H9 (cell line): ENCODE measurements around the gene RET. TPM values are rescaled to one million over a fixed set of nuclear protein-coding genes. Genes with fewer than 3 reads are reported as not detected.

Experiments
- DNase-seq: peaks from one replicate; pipeline ENCODE4 v3.0.0-alpha.2; 2017
- H2AFZ ChIP-seq: one replicate; pipeline ENCODE4 v1.6.1; 2013; ENCODE audit warnings: mild to moderate bottlenecking, low read length, control low read depth, moderate library complexity
- H2AK5ac ChIP-seq: 2 replicates; pipeline ENCODE4 v1.6.1; 2013; ENCODE audit warnings: low read length, control low read depth, mixed read lengths; ENCODE audit not compliant: insufficient read length
- H2BK120ac ChIP-seq: one replicate; pipeline ENCODE4 v1.6.1; 2013; ENCODE audit warnings: low read depth, mild to moderate bottlenecking, low read length, control low read depth, inconsistent platforms; ENCODE audit not compliant: poor library complexity, severe bottlenecking
- H2BK12ac ChIP-seq: 2 replicates; pipeline ENCODE4 v1.6.1; 2013; ENCODE audit warnings: low read length, control low read depth, mixed read lengths, low read depth; ENCODE audit not compliant: insufficient read length
- H2BK15ac ChIP-seq: 2 replicates; pipeline ENCODE4 v1.6.1; 2013; ENCODE audit warnings: low read depth, low read length, control low read depth
- H2BK20ac ChIP-seq: one replicate; pipeline ENCODE4 v1.6.1; 2013; ENCODE audit warnings: low read depth, mild to moderate bottlenecking, low read length, control low read depth, inconsistent platforms; ENCODE audit not compliant: poor library complexity, severe bottlenecking
- H2BK5ac ChIP-seq: 2 replicates; pipeline ENCODE4 v1.6.1; 2013; ENCODE audit warnings: low read length, control low read depth, mixed read lengths; ENCODE audit not compliant: insufficient read length
- H3K14ac ChIP-seq: 2 replicates; pipeline ENCODE4 v1.6.1; 2013; ENCODE audit warnings: low read length, control low read depth; ENCODE audit not compliant: insufficient read depth
- H3K18ac ChIP-seq: 2 replicates; pipeline ENCODE4 v1.6.1; 2013; ENCODE audit warnings: low read depth, mild to moderate bottlenecking, mixed read lengths, low read length, control low read depth; ENCODE audit not compliant: insufficient read length
- H3K23ac ChIP-seq: 2 replicates; pipeline ENCODE4 v1.6.1; 2013; ENCODE audit warnings: low read length, control low read depth, mixed read lengths, low read depth; ENCODE audit not compliant: insufficient read length
- H3K23me2 ChIP-seq: 2 replicates; pipeline ENCODE4 v1.6.1; 2013; ENCODE audit warnings: low read depth, mild to moderate bottlenecking, mixed read lengths, low read length, control low read depth; ENCODE audit not compliant: insufficient read length, poor library complexity, severe bottlenecking
- H3K27ac ChIP-seq: 2 replicates; pipeline ENCODE4 v1.5.1; 2013; ENCODE audit warnings: low read length, control low read depth, mixed read lengths, low read depth; ENCODE audit not compliant: insufficient read length
- H3K27me3 ChIP-seq: 2 replicates; pipeline ENCODE4 v1.6.1; 2013; ENCODE audit warnings: low read length, control low read depth, inconsistent platforms; ENCODE audit not compliant: insufficient read depth
- H3K4ac ChIP-seq: 2 replicates; pipeline ENCODE4 v1.6.1; 2013; ENCODE audit warnings: low read depth, mild to moderate bottlenecking, control low read depth, inconsistent platforms, low read length, moderate library complexity
- H3K4me1 ChIP-seq: 2 replicates; pipeline ENCODE4 v1.6.1; 2013; ENCODE audit warnings: low read length, control low read depth, inconsistent platforms; ENCODE audit not compliant: insufficient read depth
- H3K4me2 ChIP-seq: 2 replicates; pipeline ENCODE4 v1.6.1; 2013; ENCODE audit warnings: low read length, control low read depth, mixed read lengths; ENCODE audit not compliant: insufficient read length, insufficient read depth
- H3K56ac ChIP-seq: 2 replicates; pipeline ENCODE4 v1.6.1; 2013; ENCODE audit warnings: low read depth, mild to moderate bottlenecking, mixed read lengths, low read length, control low read depth; ENCODE audit not compliant: insufficient read length
- H3K79me1 ChIP-seq: 2 replicates; pipeline ENCODE4 v1.6.1; 2013; ENCODE audit warnings: low read depth, mild to moderate bottlenecking, moderate library complexity, low read length, control low read depth, inconsistent platforms; ENCODE audit not compliant: insufficient read depth, poor library complexity, severe bottlenecking
- H3K79me2 ChIP-seq: 2 replicates; pipeline ENCODE4 v1.6.1; 2013; ENCODE audit warnings: low read length, control low read depth, inconsistent platforms; ENCODE audit not compliant: insufficient read depth
- H3K9ac ChIP-seq: 2 replicates; pipeline ENCODE4 v1.6.1; 2013; ENCODE audit warnings: low read length, control low read depth, mixed read lengths; ENCODE audit not compliant: insufficient read length; ENCODE audit errors: extremely low read depth
- H3K9me3 ChIP-seq: one replicate; pipeline ENCODE4 v1.6.1; 2013; ENCODE audit warnings: low read depth, low read length, inconsistent platforms; ENCODE audit not compliant: control insufficient read depth
- H3T11ph ChIP-seq: one replicate; pipeline ENCODE4 v1.6.1; 2013; ENCODE audit warnings: mild to moderate bottlenecking, low read length, control low read depth, inconsistent platforms
- H4K20me1 ChIP-seq: one replicate; pipeline ENCODE4 v1.6.1; 2013; ENCODE audit not compliant: control insufficient read depth, insufficient read length, insufficient read depth
- H4K5ac ChIP-seq: 2 replicates; pipeline ENCODE4 v1.6.1; 2013; ENCODE audit warnings: low read depth, mild to moderate bottlenecking, mixed read lengths, low read length, control low read depth; ENCODE audit not compliant: insufficient read length
- H4K8ac ChIP-seq: replicated peaks from 2 replicates; pipeline ENCODE4 v1.6.1; 2013; ENCODE audit warnings: low read length, control low read depth, mixed read lengths, low read depth; ENCODE audit not compliant: insufficient read length
- H4K91ac ChIP-seq: 2 replicates; pipeline ENCODE4 v1.6.1; 2013; ENCODE audit warnings: low read depth, mild to moderate bottlenecking, moderate library complexity, mixed read lengths, low read length, control low read depth; ENCODE audit not compliant: insufficient read length
- H3K27ac Mint-ChIP-seq, 3 experiments: 2 replicates in 2 of 3; 3 replicates in 1 of 3; pipeline ENCODE4 v1.8.0; 2020 to 2021; ENCODE audit warnings: mixed read lengths in 3 of 3, mild to moderate bottlenecking in 1 of 3, moderate library complexity in 1 of 3
- H3K27me3 Mint-ChIP-seq: 2 replicates; pipeline ENCODE4 v1.8.0; 2021; ENCODE audit warnings: low read depth, mild to moderate bottlenecking, moderate library complexity, mixed read lengths
- H3K36me3 Mint-ChIP-seq, 3 experiments: 2 replicates in 2 of 3; 3 replicates in 1 of 3; pipeline ENCODE4 v1.8.0; 2020 to 2021; ENCODE audit warnings: low read depth in 3 of 3, mixed read lengths in 3 of 3; ENCODE audit not compliant: insufficient read depth in 1 of 3
- H3K4me1 Mint-ChIP-seq, 2 experiments: 2 replicates each; pipeline ENCODE4 v1.8.0; 2020; ENCODE audit warnings: mixed read lengths in 2 of 2
- H3K4me3 Mint-ChIP-seq, 2 experiments: 2 replicates in 1 of 2; 3 replicates in 1 of 2; pipeline ENCODE4 v1.8.0; 2020 to 2021; ENCODE audit warnings: mild to moderate bottlenecking in 2 of 2, mixed read lengths in 2 of 2, moderate library complexity in 1 of 2
- H3K9me3 Mint-ChIP-seq, 2 experiments: 2 replicates in 1 of 2; 3 replicates in 1 of 2; pipeline ENCODE4 v1.8.0; 2020; ENCODE audit warnings: mild to moderate bottlenecking in 2 of 2, mixed read lengths in 2 of 2, moderate library complexity in 1 of 2
- WGBS: extraction: QIAGEN DNeasy Blood & Tissue Kit; methylation state at CpG from one replicate; pipeline ENCODE4 v1.1.7; 2013; ENCODE audit warnings: missing lambda C conversion rate, low lambda C conversion rate, mixed read lengths; ENCODE audit not compliant: insufficient read length; ENCODE audit errors: extremely low coverage; 5-methylcytosine and 5-hydroxymethylcytosine counted together
- long read RNA-seq: library from polyadenylated mRNA; unstranded; transcript quantifications from one replicate; pipeline ENCODE4 v2.0.0, GENCODE V29; 2020
- total RNA-seq: library from RNA; stranded (reverse); gene quantifications from 2 replicates; pipeline ENCODE4 v1.2.1, GENCODE V29; 2021
- TF ChIP-seq, protein P1 (sequence below): fragments of 200-600 bp; sonication (generic); conservative IDR thresholded peaks from 3 replicates; pipeline ENCODE4 v1.8.0; 2021; ENCODE audit warnings: antibody characterized with exemption, mild to moderate bottlenecking

Gene RET
- total RNA-seq, result 11.2 and 12.2 TPM in 2 replicates
- long read RNA-seq, full-length matches to known transcripts, result 9 of 57 reads
- long read RNA-seq, partial matches to known transcripts, result 8 of 57 reads
- long read RNA-seq, other reads (novel, unspliced or antisense), result 40 of 57 reads

GRCh38 chr10:43076876-43077420 is at the start of gene RET:
Gene RET, plus strand, starts transcription at chr10:43077069. Its CDS starts 190 bp downstream, at chr10:43077259.
- Histone ChIP-seq H3K27me3 (peaks cover 20% of the 10 kb centered on the region), H2BK15ac (no peak within 1 kb of the TSS), H2BK20ac (no peak within 1 kb of the TSS), H4K91ac (no peak within 1 kb of the TSS), H3K4me2 (peak within 1 kb of the TSS; percentile 34), H4K20me1 (no peaks in the 10 kb centered on the region), H3T11ph (no peak within 1 kb of the TSS), H4K5ac (no peak within 1 kb of the TSS), H3K18ac (no peak within 1 kb of the TSS), H4K8ac (no peak within 1 kb of the TSS), H3K4me1 (no peaks in the 10 kb centered on the region), H2BK12ac (no peak within 1 kb of the TSS), H2BK5ac (no peak within 1 kb of the TSS), H2AFZ (no peak within 1 kb of the TSS), H2AK5ac (no peak within 1 kb of the TSS), H3K79me2 (no peaks in the 10 kb centered on the region), H3K9ac (no peak within 1 kb of the TSS), H3K14ac (peak within 1 kb of the TSS; percentile 51), H3K23ac (no peak within 1 kb of the TSS), H2BK120ac (no peak within 1 kb of the TSS), H3K4ac (no peak within 1 kb of the TSS), H3K23me2 (peaks cover 10% of the 10 kb centered on the region), H3K79me1 (no peaks in the 10 kb centered on the region), H3K9me3 (no peaks in the 10 kb centered on the region), H3K27ac (no peak within 1 kb of the TSS), H3K56ac (no peak within 1 kb of the TSS)
- Mint-ChIP-seq H3K4me3 (peak within 1 kb of the TSS; percentile 64 to 80), H3K27me3 (peaks cover 62% of the 10 kb centered on the region), H3K4me1 (peaks cover 8 to 13% of the 10 kb centered on the region in 2 experiments; a peak in 3 of 4 replicates), H3K9me3 (no peaks in the 10 kb centered on the region; a peak in 1 of 5 replicates), H3K36me3 (peaks cover 0 to 2% (median 0%) of the 10 kb centered on the region in 3 experiments; a peak in 1 of 7 replicates), H3K27ac (no peak within 1 kb of the TSS)
- TF ChIP-seq, protein P1, sequence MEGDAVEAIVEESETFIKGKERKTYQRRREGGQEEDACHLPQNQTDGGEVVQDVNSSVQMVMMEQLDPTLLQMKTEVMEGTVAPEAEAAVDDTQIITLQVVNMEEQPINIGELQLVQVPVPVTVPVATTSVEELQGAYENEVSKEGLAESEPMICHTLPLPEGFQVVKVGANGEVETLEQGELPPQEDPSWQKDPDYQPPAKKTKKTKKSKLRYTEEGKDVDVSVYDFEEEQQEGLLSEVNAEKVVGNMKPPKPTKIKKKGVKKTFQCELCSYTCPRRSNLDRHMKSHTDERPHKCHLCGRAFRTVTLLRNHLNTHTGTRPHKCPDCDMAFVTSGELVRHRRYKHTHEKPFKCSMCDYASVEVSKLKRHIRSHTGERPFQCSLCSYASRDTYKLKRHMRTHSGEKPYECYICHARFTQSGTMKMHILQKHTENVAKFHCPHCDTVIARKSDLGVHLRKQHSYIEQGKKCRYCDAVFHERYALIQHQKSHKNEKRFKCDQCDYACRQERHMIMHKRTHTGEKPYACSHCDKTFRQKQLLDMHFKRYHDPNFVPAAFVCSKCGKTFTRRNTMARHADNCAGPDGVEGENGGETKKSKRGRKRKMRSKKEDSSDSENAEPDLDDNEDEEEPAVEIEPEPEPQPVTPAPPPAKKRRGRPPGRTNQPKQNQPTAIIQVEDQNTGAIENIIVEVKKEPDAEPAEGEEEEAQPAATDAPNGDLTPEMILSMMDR, result no peak
- peak; percentile 74 for DNase-seq
- WGBS, result no CpG with 5 or more reads among the region's 78 CpGs
